Measurements from ENCODE around the gene DDAH1. TPM values are rescaled to one million over a fixed set of nuclear protein-coding genes. Genes with fewer than 3 reads are reported as not detected.

DDAH1 gene
- total RNA-seq, 1 donor, result 88.9 TPM

- H3K4me3 ChIP-seq (ENCODE audit: low read depth, low read length), result no peak overlapping the region
- DNase-seq (ENCODE audit: low read depth), result no peak
- TF ChIP-seq CTCF (IDR thresholded peaks at IDR 0.05; ENCODE audit: insufficient read depth, low read length), result no peak
These were observed 71.5 kb downstream of the DDAH1 start for GRCh38 chr1:85393490-85393889.

- DNase-seq (ENCODE audit: low read depth), result no peak
- no peak for TF ChIP-seq CTCF (IDR thresholded peaks at IDR 0.05; ENCODE audit: insufficient read depth, low read length)
These were observed 76.5 kb downstream of the DDAH1 start for GRCh38 chr1:85388416-85388815.

GRCh38 chr1:85387781-85388180 lies 77.2 kb downstream of the DDAH1 start:
- no peak for DNase-seq (ENCODE audit: low read depth)
- no peak for TF ChIP-seq CTCF (IDR thresholded peaks at IDR 0.05; ENCODE audit: insufficient read depth, low read length)
- H3K4me3 ChIP-seq (ENCODE audit: low read depth, low read length), result no peak overlapping the region

More at GRCh38 chr1:85388416-85388815, 76.5 kb downstream of the DDAH1 start:
- H3K4me3 ChIP-seq (ENCODE audit: low read depth, low read length), result no peak overlapping the region

GRCh38 chr1:85386068-85386722 lies 78.8 kb downstream of the DDAH1 start:
- DNase-seq (ENCODE audit: low read depth), result no peak
- no peak for TF ChIP-seq CTCF (IDR thresholded peaks at IDR 0.05; ENCODE audit: insufficient read depth, low read length)
- no peak overlapping the region for H3K4me3 ChIP-seq (ENCODE audit: low read depth, low read length)

GRCh38 chr1:85379203-85380136 lies 85.5 kb downstream of the DDAH1 start:
- DNase-seq (ENCODE audit: low read depth), result peak; percentile 76
- H3K4me3 ChIP-seq (ENCODE audit: low read depth, low read length), result no peak overlapping the region
- no peak for TF ChIP-seq CTCF (IDR thresholded peaks at IDR 0.05; ENCODE audit: insufficient read depth, low read length)

GRCh38 chr1:85378534-85378933 lies 86.4 kb downstream of the DDAH1 start:
- H3K4me3 ChIP-seq (ENCODE audit: low read depth, low read length), result no peak overlapping the region

More at GRCh38 chr1:85378534-85378933, 86.4 kb downstream of the DDAH1 start:
- DNase-seq (ENCODE audit: low read depth), result no peak
- TF ChIP-seq CTCF (IDR thresholded peaks at IDR 0.05; ENCODE audit: insufficient read depth, low read length), result no peak
